NB4 (cell line): ENCODE measurements around the gene KCNQ2.

Experiments used
- DNase-seq: peaks from one replicate; pipeline ENCODE4 v3.0.0; 2010; ENCODE audit warnings: low read depth
- H3K4me3 ChIP-seq: one replicate; pipeline ENCODE4 v1.5.1; 2011; ENCODE audit warnings: mild to moderate bottlenecking, low read depth, low read length, moderate library complexity
- MAX ChIP-seq: IDR thresholded peaks from 2 replicates; pipeline ENCODE4 v1.6.1; 2011; ENCODE audit warnings: low read depth, low read length
- MYC ChIP-seq: IDR thresholded peaks from 2 replicates; pipeline ENCODE4 v1.6.1; 2011; ENCODE audit warnings: low read depth, low read length
- POLR2A ChIP-seq: IDR thresholded peaks from 2 replicates; pipeline ENCODE4 v1.6.1; 2011; ENCODE audit warnings: mild to moderate bottlenecking; ENCODE audit not compliant: insufficient read length; ENCODE audit errors: extremely low read depth
- TF ChIP-seq, protein P1 (sequence below): IDR thresholded peaks from one replicate; pipeline ENCODE4 v1.5.1; 2012; ENCODE audit warnings: low read depth, low read length

Gene KCNQ2

DNA sequence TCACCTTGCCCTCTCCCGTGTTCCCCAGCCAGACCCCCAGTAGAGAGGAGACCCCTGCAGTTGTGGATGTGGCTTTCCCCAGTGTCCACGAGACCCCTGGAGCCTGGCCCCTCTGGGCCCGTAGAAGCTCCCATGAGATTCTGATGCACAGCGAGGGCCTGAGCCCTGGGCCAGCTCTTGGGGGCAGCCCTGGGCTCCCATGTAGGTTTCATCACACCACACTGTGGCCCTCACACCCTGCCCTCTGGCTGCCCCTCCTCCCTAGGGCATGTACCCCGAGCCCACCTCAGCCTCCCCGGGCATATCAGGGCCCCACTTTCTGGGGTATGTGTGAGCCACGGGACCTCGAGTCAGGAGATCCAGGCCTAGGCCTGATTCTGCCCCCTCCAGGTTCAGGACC is 104.3 kb downstream of the KCNQ2 start:
- H3K4me3 ChIP-seq, result no peak overlapping the region
- TF ChIP-seq, protein P1, sequence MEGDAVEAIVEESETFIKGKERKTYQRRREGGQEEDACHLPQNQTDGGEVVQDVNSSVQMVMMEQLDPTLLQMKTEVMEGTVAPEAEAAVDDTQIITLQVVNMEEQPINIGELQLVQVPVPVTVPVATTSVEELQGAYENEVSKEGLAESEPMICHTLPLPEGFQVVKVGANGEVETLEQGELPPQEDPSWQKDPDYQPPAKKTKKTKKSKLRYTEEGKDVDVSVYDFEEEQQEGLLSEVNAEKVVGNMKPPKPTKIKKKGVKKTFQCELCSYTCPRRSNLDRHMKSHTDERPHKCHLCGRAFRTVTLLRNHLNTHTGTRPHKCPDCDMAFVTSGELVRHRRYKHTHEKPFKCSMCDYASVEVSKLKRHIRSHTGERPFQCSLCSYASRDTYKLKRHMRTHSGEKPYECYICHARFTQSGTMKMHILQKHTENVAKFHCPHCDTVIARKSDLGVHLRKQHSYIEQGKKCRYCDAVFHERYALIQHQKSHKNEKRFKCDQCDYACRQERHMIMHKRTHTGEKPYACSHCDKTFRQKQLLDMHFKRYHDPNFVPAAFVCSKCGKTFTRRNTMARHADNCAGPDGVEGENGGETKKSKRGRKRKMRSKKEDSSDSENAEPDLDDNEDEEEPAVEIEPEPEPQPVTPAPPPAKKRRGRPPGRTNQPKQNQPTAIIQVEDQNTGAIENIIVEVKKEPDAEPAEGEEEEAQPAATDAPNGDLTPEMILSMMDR, result no peak
- no peak for TF ChIP-seq MAX
- TF ChIP-seq POLR2A, result no peak
- TF ChIP-seq MYC, result no peak

GRCh38 chr20:63367446-63368055 is 104.9 kb downstream of the KCNQ2 start:
- no peak for DNase-seq
- no peak for TF ChIP-seq POLR2A
- TF ChIP-seq MYC, result no peak
- TF ChIP-seq, protein P1, result no peak
- TF ChIP-seq MAX, result no peak

More for the DNA sequence above, 104.3 kb downstream of the KCNQ2 start:
- no peak for DNase-seq

DNA sequence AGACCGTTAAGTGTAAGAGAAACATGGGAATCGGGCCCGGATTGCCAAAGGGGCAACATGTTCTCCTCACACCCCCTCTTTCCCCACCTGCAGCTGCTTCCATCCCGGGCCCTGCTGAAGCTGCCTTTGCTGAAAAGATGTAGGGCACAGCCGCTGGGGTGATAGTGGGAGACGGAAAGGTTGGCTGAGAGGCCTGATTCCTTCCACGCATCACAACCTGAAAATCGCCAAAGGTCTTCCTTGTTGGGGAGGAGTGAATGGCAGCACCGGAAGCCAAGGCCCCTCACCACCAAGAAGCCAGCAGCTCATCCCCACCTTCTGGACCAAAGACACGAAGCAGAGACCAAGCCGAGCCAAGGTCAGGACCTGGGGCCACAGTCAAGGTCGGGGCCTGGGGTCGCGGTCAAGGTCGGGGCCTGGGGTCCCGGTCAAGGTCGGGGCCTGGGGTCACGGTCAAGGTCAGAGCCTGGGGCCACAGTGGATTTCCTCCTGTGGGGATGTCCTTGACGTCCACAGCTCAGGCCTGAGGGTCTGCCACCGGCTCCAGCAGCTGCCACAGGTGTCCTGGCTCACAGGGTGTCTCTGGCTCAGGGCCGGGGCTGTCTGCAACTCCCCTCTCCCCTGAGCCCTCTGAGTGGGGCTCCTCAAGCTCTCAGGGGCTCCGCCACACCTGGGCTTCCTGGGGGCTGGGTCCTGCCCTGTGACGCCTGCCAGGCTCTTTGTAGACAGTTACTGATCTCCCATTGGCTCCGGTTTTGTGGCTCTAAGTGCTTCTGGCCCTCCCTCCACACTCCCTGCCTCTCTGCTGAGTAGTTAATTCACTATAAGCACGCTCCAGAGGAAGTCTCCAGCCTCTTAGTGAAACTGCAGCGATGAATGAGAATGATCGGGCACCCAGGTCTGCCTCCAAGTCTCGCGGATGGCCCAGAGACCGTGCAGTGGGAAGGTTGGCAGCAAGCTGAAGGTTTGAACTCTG is 105.8 kb downstream of the KCNQ2 start:
- no peak for TF ChIP-seq POLR2A
- TF ChIP-seq MYC, result no peak
- TF ChIP-seq, protein P1, result no peak
- TF ChIP-seq MAX, result no peak
- no peak for DNase-seq
- H3K4me3 ChIP-seq, result no peak overlapping the region

More at GRCh38 chr20:63367446-63368055, 104.9 kb downstream of the KCNQ2 start:
- H3K4me3 ChIP-seq, result no peak overlapping the region

GRCh38 chr20:63365601-63366389 is 106.7 kb downstream of the KCNQ2 start:
- no peak overlapping the region for H3K4me3 ChIP-seq
- TF ChIP-seq MYC, result no peak
- TF ChIP-seq, protein P1, result no peak
- no peak for TF ChIP-seq MAX
- no peak for TF ChIP-seq POLR2A
- no peak for DNase-seq

DNA sequence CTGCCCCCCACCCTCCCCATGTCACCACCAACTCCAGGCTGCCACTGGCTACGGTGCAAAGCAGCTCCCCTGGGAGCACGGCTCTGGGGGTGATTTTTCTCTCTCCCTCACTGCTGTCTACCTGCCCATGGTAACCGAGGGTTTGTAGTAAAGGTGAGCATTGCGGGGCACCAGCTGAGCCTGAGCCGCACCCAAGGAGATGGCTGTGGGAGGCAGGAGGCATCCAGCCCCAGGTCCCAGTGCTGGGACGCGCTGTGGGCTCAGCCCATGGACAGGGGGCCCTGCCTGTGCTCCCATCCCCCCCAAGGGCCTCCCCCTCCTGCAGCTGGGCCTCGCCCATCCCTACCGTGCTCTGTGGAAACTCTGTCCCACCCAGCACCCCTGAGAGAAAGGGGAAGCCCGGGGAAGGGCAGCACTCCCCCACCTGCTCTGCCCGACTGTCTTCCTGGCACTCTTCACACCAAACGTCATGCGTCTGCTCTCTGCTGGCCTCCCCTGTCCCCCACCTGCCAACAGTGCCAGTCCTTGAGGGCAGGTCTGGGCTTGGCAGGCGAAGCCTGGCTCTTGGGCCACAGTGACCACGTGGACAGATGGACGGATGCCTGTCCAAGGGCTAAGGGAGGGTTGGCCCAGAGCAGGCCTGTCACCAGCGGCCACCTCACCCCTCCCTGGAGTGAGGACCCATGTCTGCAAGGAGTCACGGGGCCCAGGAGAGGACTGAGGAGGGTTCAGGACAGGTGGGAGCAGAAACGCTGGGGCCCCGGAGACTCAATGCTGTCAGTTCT is 107.5 kb downstream of the KCNQ2 start:
- TF ChIP-seq MYC (no peak), MAX (no peak), POLR2A (no peak)
- TF ChIP-seq, protein P1, result no peak
- no peak overlapping the region for H3K4me3 ChIP-seq
- DNase-seq, result no peak
